ENCODE data around the gene PTCRA. TPM values are rescaled to one million over a fixed set of nuclear protein-coding genes. Genes with fewer than 3 reads are reported as not detected.

PTCRA gene
- total and polyA plus RNA-seq, 9 donors = 0.16 to 0.27 (median 0.25) TPM; not detected in 6

DNA sequence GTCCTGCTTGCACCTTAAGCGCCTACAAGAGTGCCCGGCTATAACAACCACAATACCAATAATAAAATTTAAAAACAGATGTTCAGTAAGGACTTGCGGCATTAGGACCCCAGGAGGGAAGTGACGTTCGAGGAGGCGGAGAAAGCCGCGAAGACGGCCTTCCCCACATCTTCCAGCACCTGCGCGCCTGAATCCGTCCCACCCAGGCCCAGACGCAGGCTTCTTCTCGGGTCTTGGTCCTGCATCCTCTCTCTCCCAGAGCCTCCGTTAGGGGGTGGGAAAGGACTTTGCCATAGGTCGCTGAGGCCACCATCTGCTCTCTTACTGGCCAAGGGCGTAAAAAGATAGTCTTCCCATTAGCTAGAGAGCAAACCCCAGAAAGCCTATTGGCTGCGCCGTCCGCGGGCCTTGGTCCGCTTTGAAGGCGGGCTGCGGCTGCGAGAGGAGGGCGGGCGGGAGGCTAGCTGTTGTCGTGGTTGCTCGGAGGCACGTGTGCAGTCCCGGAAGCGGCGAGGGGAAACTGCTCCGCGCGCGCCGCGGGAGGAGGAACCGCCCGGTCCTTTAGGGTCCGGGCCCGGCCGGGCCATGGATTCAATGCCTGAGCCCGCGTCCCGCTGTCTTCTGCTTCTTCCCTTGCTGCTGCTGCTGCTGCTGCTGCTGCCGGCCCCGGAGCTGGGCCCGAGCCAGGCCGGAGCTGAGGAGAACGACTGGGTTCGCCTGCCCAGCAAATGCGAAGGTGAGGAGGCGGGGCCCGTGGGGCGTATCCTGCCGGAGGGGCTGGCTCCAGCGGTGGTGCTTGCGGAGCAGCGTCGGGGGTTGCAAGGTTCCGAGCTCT, 13.3 kb downstream of the PTCRA start, which contains the start of gene CNPY3:
TSS of gene CNPY3 (plus strand) at position 495 of the 835 bp plus-strand sequence. CDS start at position 586, 91 bp downstream.
- Histone ChIP-seq H3K27ac (ENCODE audit: low read length) (peak within 1 kb of the TSS; percentile 98), H3K27me3 (ENCODE audit: control insufficient read depth, insufficient read depth, low read length) (peaks cover 6% of the 10 kb centered on the region), H3K4me3 (ENCODE audit: low read length) (peak within 1 kb of the TSS; percentile 77), H3K4me1 (ENCODE audit: control insufficient read depth, insufficient read depth, low read length) (peaks cover 20% of the 10 kb centered on the region), H3K9me3 (replicated peaks; ENCODE audit: control insufficient read depth, low read depth, low read length) (no peaks in the 10 kb centered on the region), H3K36me3 (ENCODE audit: control insufficient read depth, insufficient read depth, low read length) (peaks cover 8% of the 10 kb centered on the region)
- under 1% methylated on average over 48 of the region's 63 CpGs for WGBS (ENCODE audit: insufficient coverage)
- peak; percentile 99 for DNase-seq

DNA sequence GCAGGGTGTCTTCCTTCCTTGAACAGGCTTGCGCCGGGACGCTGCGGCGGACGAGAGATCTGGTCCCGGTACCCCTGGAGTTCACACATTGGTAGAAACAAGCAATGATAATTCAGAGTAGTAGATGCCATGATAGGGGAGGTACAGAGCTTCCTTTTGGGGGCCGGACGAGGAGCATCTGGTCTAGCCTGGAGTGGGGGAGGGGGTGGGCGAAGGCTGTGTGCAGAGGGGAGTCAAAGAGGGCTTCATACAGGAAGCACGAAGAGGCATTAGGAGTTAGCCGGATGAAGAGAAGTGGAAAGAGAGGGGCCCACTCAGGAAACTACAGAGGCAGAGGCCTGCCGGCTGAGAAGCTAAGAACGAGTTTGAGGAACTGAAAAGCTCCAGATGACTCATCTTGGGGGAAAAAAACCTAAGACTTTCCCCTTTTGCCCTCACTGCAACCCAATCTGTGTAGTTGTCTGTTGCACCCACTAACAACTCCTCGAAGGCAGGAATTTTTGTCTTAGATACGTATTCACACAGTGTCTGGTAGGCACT, 14.0 kb downstream of the PTCRA start:
- Histone ChIP-seq H3K4me3 (ENCODE audit: low read length) (peak overlapping the region; percentile 77), H3K27me3 (ENCODE audit: control insufficient read depth, insufficient read depth, low read length) (peaks cover 6% of the 10 kb centered on the region), H3K36me3 (ENCODE audit: control insufficient read depth, insufficient read depth, low read length) (peaks cover 14% of the 10 kb centered on the region), H3K27ac (ENCODE audit: low read length) (peak overlapping the region; percentile 98), H3K9me3 (replicated peaks; ENCODE audit: control insufficient read depth, low read depth, low read length) (no peaks in the 10 kb centered on the region), H3K4me1 (ENCODE audit: control insufficient read depth, insufficient read depth, low read length) (peaks cover 20% of the 10 kb centered on the region)
- peak; percentile 85 for DNase-seq
- 0% methylated on average over 4 of the region's 16 CpGs for whole genome bisulfite sequencing (ENCODE audit: insufficient coverage)

DNA sequence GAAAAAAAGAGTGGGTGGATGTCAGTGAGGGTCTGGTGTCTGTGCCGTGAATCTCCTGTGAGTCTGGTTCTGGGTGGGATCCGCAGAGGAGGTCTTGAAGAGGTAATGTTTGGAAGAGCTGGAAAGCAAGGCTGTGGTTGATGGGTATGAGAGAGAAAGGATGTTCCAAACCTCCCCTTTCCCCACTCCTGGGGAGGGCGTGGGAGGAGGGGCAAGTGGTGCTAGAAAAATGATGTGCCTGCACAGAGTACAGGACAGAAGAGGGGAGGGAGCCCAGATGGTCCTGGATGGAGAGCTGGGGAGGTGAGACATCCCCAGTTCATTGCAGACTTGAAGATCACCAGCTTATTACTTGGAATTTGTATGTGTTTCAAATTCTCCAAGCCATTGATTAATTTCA, 16.6 kb downstream of the PTCRA start:
- Histone ChIP-seq H3K4me1 (ENCODE audit: control insufficient read depth, insufficient read depth, low read length) (peaks cover 20% of the 10 kb centered on the region), H3K27ac (ENCODE audit: low read length) (no peak overlapping the region), H3K27me3 (ENCODE audit: control insufficient read depth, insufficient read depth, low read length) (no peaks in the 10 kb centered on the region), H3K36me3 (ENCODE audit: control insufficient read depth, insufficient read depth, low read length) (peaks cover 34% of the 10 kb centered on the region), H3K4me3 (ENCODE audit: low read length) (no peak overlapping the region), H3K9me3 (replicated peaks; ENCODE audit: control insufficient read depth, low read depth, low read length) (no peaks in the 10 kb centered on the region)
- 50% methylated on average over 1 of the region's 3 CpGs for WGBS (ENCODE audit: insufficient coverage)
- no peak for DNase-seq

DNA sequence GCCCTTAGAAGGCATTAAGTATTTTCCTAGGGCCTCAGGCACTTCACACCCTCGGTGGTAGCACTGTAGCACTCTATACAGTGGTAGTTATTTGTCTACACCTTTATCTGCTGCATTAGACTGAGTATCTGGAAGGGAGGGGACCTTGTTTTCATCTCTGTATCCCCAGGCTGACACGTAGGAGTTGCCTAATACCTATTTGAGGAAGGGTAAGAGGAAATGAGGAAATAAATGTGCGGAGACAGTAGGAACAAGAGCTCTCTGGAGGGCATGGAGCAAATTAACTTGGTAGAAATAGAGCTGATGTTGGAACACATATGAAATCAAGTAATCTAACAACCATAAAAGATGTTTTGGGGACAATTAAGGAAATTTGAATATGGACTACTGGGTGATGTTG, 17.4 kb downstream of the PTCRA start:
- no peak overlapping the region for H3K4me3 ChIP-seq (ENCODE audit: low read length)
- H3K36me3 ChIP-seq (ENCODE audit: control insufficient read depth, insufficient read depth, low read length) = peaks cover 42% of the 10 kb centered on the region
- no CpG with 5 or more reads among the region's 3 CpGs for WGBS (ENCODE audit: insufficient coverage)

DNA sequence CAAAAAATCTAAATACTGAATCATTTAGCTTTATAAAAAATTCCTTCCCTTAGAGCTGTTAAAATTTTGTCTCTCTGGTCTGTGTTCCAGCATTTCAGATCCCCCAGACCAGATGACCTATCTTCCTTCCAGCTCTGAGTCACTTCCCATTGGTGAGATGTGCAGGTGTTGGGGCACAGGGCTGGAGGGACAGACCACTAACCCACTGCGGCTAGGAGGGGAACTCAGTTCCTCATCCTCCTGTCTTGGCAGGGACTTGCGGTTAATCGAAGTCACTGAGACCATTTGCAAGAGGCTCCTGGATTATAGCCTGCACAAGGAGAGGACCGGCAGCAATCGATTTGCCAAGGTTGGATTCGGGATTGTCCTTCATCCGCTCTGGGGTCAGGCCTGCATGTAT, 19.5 kb downstream of the PTCRA start:
- Histone ChIP-seq H3K27me3 (ENCODE audit: control insufficient read depth, insufficient read depth, low read length) (no peaks in the 10 kb centered on the region), H3K4me1 (ENCODE audit: control insufficient read depth, insufficient read depth, low read length) (peaks cover 11% of the 10 kb centered on the region), H3K4me3 (ENCODE audit: low read length) (no peak overlapping the region), H3K36me3 (ENCODE audit: control insufficient read depth, insufficient read depth, low read length) (peaks cover 58% of the 10 kb centered on the region), H3K27ac (ENCODE audit: low read length) (no peak overlapping the region), H3K9me3 (replicated peaks; ENCODE audit: control insufficient read depth, low read depth, low read length) (no peaks in the 10 kb centered on the region)
- no peak for DNase-seq
- WGBS (ENCODE audit: insufficient coverage) = 99% methylated on average over 7 of the region's 7 CpGs

More for the DNA sequence above, 17.4 kb downstream of the PTCRA start:
- Histone ChIP-seq H3K4me1 (ENCODE audit: control insufficient read depth, insufficient read depth, low read length) (peaks cover 19% of the 10 kb centered on the region), H3K9me3 (replicated peaks; ENCODE audit: control insufficient read depth, low read depth, low read length) (no peaks in the 10 kb centered on the region), H3K27ac (ENCODE audit: low read length) (no peak overlapping the region), H3K27me3 (ENCODE audit: control insufficient read depth, insufficient read depth, low read length) (no peaks in the 10 kb centered on the region)
- peak; percentile 31 for DNase-seq

DNA sequence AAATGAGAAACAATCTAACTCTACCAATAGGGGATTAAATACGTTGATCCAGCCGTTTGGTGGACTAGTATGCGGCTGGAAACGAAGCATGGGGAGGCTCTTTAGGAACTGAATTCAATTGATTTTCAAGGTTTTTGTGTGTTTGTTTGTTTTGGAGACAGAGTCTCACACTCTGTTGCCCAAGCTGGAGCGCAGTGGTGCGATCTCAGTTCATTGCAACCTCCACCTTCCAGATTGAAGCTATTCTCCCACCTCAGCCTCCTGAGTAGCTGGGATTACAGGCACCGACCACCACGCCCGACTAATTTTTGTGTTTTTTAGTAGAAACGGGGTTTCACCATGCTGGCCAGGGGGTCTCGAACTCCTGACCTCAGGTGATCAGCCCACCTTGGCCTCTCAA, 20.5 kb downstream of the PTCRA start:
- DNase-seq = no peak
- H3K36me3 ChIP-seq (ENCODE audit: control insufficient read depth, insufficient read depth, low read length) = peaks cover 65% of the 10 kb centered on the region
- no peak overlapping the region for H3K4me3 ChIP-seq (ENCODE audit: low read length)
- no peaks in the 10 kb centered on the region for H3K9me3 ChIP-seq (replicated peaks; ENCODE audit: control insufficient read depth, low read depth, low read length)
- H3K27ac ChIP-seq (ENCODE audit: low read length) = no peak overlapping the region
- peaks cover under 1% of the 10 kb centered on the region for H3K4me1 ChIP-seq (ENCODE audit: control insufficient read depth, insufficient read depth, low read length)
- no peaks in the 10 kb centered on the region for H3K27me3 ChIP-seq (ENCODE audit: control insufficient read depth, insufficient read depth, low read length)
- 100% methylated on average over 2 of the region's 11 CpGs for WGBS (ENCODE audit: insufficient coverage)

DNA sequence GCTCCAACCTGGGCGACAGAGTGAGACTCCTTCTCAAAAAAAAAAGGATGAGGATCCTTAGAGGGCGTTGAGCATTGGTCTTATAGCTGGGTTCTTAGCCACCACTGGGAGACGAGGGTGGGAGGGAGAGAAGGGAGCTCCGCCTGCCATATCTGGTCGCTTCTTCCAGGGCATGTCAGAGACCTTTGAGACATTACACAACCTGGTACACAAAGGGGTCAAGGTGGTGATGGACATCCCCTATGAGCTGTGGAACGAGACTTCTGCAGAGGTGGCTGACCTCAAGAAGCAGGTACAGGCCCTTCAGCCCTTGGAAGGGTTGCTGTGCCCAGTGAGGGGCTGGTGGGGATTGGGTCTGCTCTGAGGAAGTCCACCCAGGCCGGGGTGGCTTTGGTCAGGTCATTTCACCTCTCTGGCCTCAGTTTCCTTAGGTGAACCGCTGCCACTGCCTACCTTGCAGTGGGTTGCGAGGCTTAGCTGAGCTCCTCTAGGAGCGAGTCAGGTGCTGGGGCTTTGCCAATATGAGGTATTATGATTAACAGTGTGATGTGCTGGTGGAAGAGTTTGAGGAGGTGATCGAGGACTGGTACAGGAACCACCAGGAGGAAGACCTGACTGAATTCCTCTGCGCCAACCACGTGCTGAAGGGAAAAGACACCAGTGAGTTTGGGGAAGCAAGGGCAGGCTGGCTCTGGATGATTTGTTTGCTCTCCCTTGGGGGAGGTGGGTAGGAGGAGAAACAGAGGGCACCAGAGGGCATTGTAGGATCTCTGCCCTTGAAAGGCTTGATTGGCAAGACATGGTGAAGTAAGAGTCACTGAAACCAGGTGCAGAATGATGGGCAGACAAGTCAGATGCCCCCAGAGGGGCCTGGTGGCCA, 21.9 kb downstream of the PTCRA start:
- Histone ChIP-seq H3K36me3 (ENCODE audit: control insufficient read depth, insufficient read depth, low read length) (peaks cover 58% of the 10 kb centered on the region), H3K27ac (ENCODE audit: low read length) (no peak overlapping the region), H3K9me3 (replicated peaks; ENCODE audit: control insufficient read depth, low read depth, low read length) (no peaks in the 10 kb centered on the region), H3K27me3 (ENCODE audit: control insufficient read depth, insufficient read depth, low read length) (no peaks in the 10 kb centered on the region), H3K4me1 (ENCODE audit: control insufficient read depth, insufficient read depth, low read length) (no peaks in the 10 kb centered on the region), H3K4me3 (ENCODE audit: low read length) (no peak overlapping the region)
- no peak for DNase-seq
- WGBS (ENCODE audit: insufficient coverage) = 87% methylated on average over 9 of the region's 13 CpGs

DNA sequence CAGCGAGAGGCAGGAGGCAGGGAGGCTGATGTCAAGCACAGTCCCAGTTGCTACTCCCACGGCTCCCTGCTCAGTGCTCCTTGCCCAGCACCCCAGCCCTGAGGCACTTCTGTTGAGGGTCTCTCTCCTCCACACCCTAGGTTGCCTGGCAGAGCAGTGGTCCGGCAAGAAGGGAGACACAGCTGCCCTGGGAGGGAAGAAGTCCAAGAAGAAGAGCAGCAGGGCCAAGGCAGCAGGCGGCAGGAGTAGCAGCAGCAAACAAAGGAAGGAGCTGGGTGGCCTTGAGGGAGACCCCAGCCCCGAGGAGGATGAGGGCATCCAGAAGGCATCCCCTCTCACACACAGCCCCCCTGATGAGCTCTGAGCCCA, 22.6 kb downstream of the PTCRA start:
- DNase-seq = no peak
- no peaks in the 10 kb centered on the region for H3K4me1 ChIP-seq (ENCODE audit: control insufficient read depth, insufficient read depth, low read length)
- 78% methylated on average over 2 of the region's 5 CpGs for WGBS (ENCODE audit: insufficient coverage)
- no peaks in the 10 kb centered on the region for H3K9me3 ChIP-seq (replicated peaks; ENCODE audit: control insufficient read depth, low read depth, low read length)
- H3K27ac ChIP-seq (ENCODE audit: low read length) = no peak overlapping the region
- peaks cover 60% of the 10 kb centered on the region for H3K36me3 ChIP-seq (ENCODE audit: control insufficient read depth, insufficient read depth, low read length)
- H3K27me3 ChIP-seq (ENCODE audit: control insufficient read depth, insufficient read depth, low read length) = no peaks in the 10 kb centered on the region
- no peak overlapping the region for H3K4me3 ChIP-seq (ENCODE audit: low read length)

DNA sequence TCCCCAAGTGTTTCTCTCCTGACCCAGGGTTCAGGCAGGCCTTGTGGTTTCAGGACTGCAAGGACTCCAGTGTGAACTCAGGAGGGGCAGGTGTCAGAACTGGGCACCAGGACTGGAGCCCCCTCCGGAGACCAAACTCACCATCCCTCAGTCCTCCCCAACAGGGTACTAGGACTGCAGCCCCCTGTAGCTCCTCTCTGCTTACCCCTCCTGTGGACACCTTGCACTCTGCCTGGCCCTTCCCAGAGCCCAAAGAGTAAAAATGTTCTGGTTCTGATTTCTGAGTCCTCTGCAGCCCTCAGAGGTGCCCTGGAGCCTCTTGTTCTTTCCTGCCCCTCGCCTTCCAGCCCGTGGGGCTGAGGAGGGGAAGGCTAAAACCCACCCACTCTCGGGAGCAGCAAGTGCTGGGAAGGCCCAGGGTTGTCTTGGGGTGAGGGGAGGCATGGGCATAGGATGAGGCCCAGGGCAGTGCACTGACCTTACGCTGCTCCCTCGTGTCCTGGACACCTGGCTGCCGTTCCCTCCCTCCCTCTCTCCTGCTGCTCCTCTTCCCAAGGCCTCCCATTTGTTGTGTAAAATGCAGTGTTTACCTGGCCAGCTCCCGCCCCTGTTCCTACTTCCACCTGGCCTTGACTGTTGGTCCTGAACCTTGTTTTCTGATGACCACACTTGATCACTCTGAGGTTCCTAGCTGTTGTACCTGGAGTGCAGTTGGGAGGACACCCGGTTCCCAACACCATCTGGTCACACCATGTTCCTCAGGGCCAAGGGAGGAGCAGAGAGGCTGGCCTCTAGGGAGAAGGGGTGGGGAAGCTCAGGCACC, 23.3 kb downstream of the PTCRA start:
- DNase-seq = no peak
- H3K4me1 ChIP-seq (ENCODE audit: control insufficient read depth, insufficient read depth, low read length) = no peaks in the 10 kb centered on the region
- H3K27me3 ChIP-seq (ENCODE audit: control insufficient read depth, insufficient read depth, low read length) = no peaks in the 10 kb centered on the region
- peaks cover 64% of the 10 kb centered on the region for H3K36me3 ChIP-seq (ENCODE audit: control insufficient read depth, insufficient read depth, low read length)
- 82% methylated on average over 3 of the region's 9 CpGs for WGBS (ENCODE audit: insufficient coverage)
- no peak overlapping the region for H3K4me3 ChIP-seq (ENCODE audit: low read length)
- H3K9me3 ChIP-seq (replicated peaks; ENCODE audit: control insufficient read depth, low read depth, low read length) = no peaks in the 10 kb centered on the region
- H3K27ac ChIP-seq (ENCODE audit: low read length) = no peak overlapping the region

Data from muscle of leg (tissue), 11 donors.